K562 (cell line): Measurements from ENCODE around the gene ZNF865. TPM values are rescaled to one million over a fixed set of nuclear protein-coding genes. Genes with fewer than 3 reads are reported as not detected.
A peak's percentile ranks its signal among the peaks of the same experiment; 100 is the strongest.

Experiments used
- GATAD2A ChIP-seq: fragments of 450-650 bp; IDR thresholded peaks from 2 replicates; pipeline ENCODE4 v1.6.1; 2017
- KAT8 ChIP-seq: fragments of 450-650 bp; IDR thresholded peaks from 2 replicates; pipeline ENCODE4 v1.6.1; 2016; ENCODE audit warnings: low read depth, mild to moderate bottlenecking
- PCBP1 ChIP-seq: fragments of 200-400 bp; formaldehyde crosslinking; IDR thresholded peaks from 2 replicates; pipeline ENCODE4 v1.6.1; 2018; ENCODE audit warnings: mild to moderate bottlenecking, low read depth, low read length; ENCODE audit not compliant: poor library complexity, severe bottlenecking
- PTTG1 ChIP-seq: fragments of 450-650 bp; IDR thresholded peaks from 2 replicates; pipeline ENCODE4 v1.6.1; 2016; ENCODE audit warnings: low read depth, mild to moderate bottlenecking, missing genetic modification characterization, missing compliant biosample characterization
- RBM17 ChIP-seq: fragments of 200-400 bp; formaldehyde crosslinking; IDR thresholded peaks from 2 replicates; pipeline ENCODE4 v1.6.1; 2017; ENCODE audit warnings: low read depth, mild to moderate bottlenecking, low read length, borderline replicate concordance
- REST ChIP-seq, 2 experiments: fragments of 450-650 bp; formaldehyde crosslinking in 1 of 2; IDR thresholded peaks; 2 replicates each; pipeline versions ENCODE4 v1.4.0 to v1.6.1; 2014 to 2020; ENCODE audit warnings: mild to moderate bottlenecking in 2 of 2, borderline replicate concordance in 1 of 2, low read depth in 1 of 2
- SFPQ ChIP-seq: fragments of 200-400 bp; formaldehyde crosslinking; IDR thresholded peaks from 2 replicates; pipeline ENCODE4 v1.6.1; 2017; ENCODE audit warnings: mild to moderate bottlenecking, low read depth, low read length, moderate library complexity
- SMARCA5 ChIP-seq: fragments of 450-650 bp; IDR thresholded peaks from 2 replicates; pipeline ENCODE4 v1.6.1; 2016
- ZBTB17 ChIP-seq: fragments of 450-650 bp; formaldehyde crosslinking; IDR thresholded peaks from 2 replicates; pipeline ENCODE4 v1.4.0; 2020; ENCODE audit warnings: mild to moderate bottlenecking
- ZNF23 ChIP-seq: fragments of 250-450 bp; sonication (Bioruptor Pico); IDR thresholded peaks from 2 replicates; pipeline ENCODE4 v1.4.0; 2020; ENCODE audit warnings: mild to moderate bottlenecking
- ZNF551 ChIP-seq: fragments of 250-450 bp; sonication (Bioruptor Pico); IDR thresholded peaks from 2 replicates; pipeline ENCODE4 v1.5.0; 2021; ENCODE audit warnings: mild to moderate bottlenecking, moderate library complexity
- ZNF785 ChIP-seq: fragments of 250-450 bp; sonication (Bioruptor Pico); IDR thresholded peaks from 2 replicates; pipeline ENCODE4 v1.4.0; 2020; ENCODE audit warnings: mild to moderate bottlenecking
- polyA plus RNA-seq, 8 experiments: library from polyadenylated mRNA; depleted of rRNA in 4 of 8; stranded (reverse) in 5 of 8; unstranded in 3 of 8; fragments of >200 nt; fragmentation: Nextera tagmentation in 2 of 8; fragmentation: Illumina TruSeq in 1 of 8; extraction: Ambion mirVana in 2 of 8; extraction: Trizol in 1 of 8; gene quantifications; 2 replicates each; pipeline versions ENCODE4 v1.2.1 to v1.2.3, GENCODE V29; 2011 to 2014; ENCODE audit warnings: inconsistent platforms in 1 of 8, missing spikeins in 1 of 8
- total RNA-seq, 7 experiments: library from RNA; depleted of rRNA in 6 of 7; stranded (reverse); fragments of >200 nt in 6 of 7; fragmentation: Illumina TruSeq in 2 of 7; extraction: Trizol in 2 of 7; gene quantifications; 2 replicates each; pipeline versions ENCODE4 v1.2.1 to v1.2.3, GENCODE V29; 2011 to 2021; ENCODE audit warnings: low replicate concordance in 1 of 7
- TF ChIP-seq, protein P1 (sequence below), 2 experiments: fragments of 150-350 bp in 1 of 2; IDR thresholded peaks; 2 replicates each; pipeline ENCODE4 v1.6.1; 2012 to 2016; ENCODE audit warnings: low read depth in 2 of 2, low read length in 2 of 2, mild to moderate bottlenecking in 1 of 2, moderate library complexity in 1 of 2
- TF ChIP-seq, protein P2 (sequence below): fragments of 250-450 bp; sonication (Bioruptor Pico); IDR thresholded peaks from 2 replicates; pipeline ENCODE4 v1.8.0; 2021; ENCODE audit warnings: moderate library complexity, mild to moderate bottlenecking, inconsistent platforms

ZNF865 gene
- total and polyA plus RNA-seq, 9 of the 15 experiments (the other 6 are each of a cell fraction or from before 2014, with no cell fraction given) = 0.40 to 18.8 (median 1.6) TPM; not detected in 2

- TF ChIP-seq, protein P1, sequence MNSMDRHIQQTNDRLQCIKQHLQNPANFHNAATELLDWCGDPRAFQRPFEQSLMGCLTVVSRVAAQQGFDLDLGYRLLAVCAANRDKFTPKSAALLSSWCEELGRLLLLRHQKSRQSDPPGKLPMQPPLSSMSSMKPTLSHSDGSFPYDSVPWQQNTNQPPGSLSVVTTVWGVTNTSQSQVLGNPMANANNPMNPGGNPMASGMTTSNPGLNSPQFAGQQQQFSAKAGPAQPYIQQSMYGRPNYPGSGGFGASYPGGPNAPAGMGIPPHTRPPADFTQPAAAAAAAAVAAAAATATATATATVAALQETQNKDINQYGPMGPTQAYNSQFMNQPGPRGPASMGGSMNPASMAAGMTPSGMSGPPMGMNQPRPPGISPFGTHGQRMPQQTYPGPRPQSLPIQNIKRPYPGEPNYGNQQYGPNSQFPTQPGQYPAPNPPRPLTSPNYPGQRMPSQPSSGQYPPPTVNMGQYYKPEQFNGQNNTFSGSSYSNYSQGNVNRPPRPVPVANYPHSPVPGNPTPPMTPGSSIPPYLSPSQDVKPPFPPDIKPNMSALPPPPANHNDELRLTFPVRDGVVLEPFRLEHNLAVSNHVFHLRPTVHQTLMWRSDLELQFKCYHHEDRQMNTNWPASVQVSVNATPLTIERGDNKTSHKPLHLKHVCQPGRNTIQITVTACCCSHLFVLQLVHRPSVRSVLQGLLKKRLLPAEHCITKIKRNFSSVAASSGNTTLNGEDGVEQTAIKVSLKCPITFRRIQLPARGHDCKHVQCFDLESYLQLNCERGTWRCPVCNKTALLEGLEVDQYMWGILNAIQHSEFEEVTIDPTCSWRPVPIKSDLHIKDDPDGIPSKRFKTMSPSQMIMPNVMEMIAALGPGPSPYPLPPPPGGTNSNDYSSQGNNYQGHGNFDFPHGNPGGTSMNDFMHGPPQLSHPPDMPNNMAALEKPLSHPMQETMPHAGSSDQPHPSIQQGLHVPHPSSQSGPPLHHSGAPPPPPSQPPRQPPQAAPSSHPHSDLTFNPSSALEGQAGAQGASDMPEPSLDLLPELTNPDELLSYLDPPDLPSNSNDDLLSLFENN (IDR thresholded peaks at IDR 0.05; ENCODE audit: low read depth in 2 of 2, low read length in 2 of 2) = peak in 1 of 2 experiments; percentile 51; a peak in 1 of 4 replicates
- TF ChIP-seq RBM17 (no peak), PCBP1 (no peak), ZNF785 (CRISPR knock-in tag) (no peak), ZNF23 (CRISPR knock-in tag) (peak; percentile 86), GATAD2A (no peak), SFPQ (no peak), SMARCA5 (no peak), ZNF551 (CRISPR knock-in tag) (no peak), REST (IDR thresholded peaks at IDR 0.05; ENCODE audit: borderline replicate concordance) (peak; percentile 8; the same call in 1 of the 2 replicates), REST (CRISPR knock-in tag; IDR thresholded peaks at IDR 0.05; ENCODE audit: low read depth) (no peak), PTTG1 (no peak), KAT8 (no peak), ZBTB17 (CRISPR knock-in tag) (peak; percentile 94)
- TF ChIP-seq, protein P2, sequence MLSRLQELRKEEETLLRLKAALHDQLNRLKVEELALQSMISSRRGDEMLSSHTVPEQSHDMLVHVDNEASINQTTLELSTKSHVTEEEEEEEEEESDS = no peak
Measured at GRCh38 chr19:55594996-55595545, 10.4 kb upstream of the ZNF865 start (continued).
